Caco-2 (cell line): ENCODE data around the gene GH2. TPM values are rescaled to one million over a fixed set of nuclear protein-coding genes. Genes with fewer than 3 reads are reported as not detected.
A peak's percentile ranks its signal among the peaks of the same experiment; 100 is the strongest.
"Not testable (repeated sequence)": the region's sequence is repeated elsewhere in the genome, so short reads cannot be mapped to it uniquely, and the experiment has no call there.

Experiments used
- BruUV-seq: library from RNA; stranded (reverse); fragments of 400-500 nt; replicated peaks from 2 replicates; lab custom pipeline; 2021; lab: Mats Ljungman, UMichigan
- CTCF ChIA-PET: fragments of 300-600 bp; sonication (Branson Sonifier 250); formaldehyde crosslinking; loops from one replicate; lab custom pipeline; 2022; ENCODE audit warnings: antibody characterized with exemption; lab: Charles Lee
- POLR2A ChIA-PET: fragments of 300-600 bp; sonication (Branson Sonifier 250); formaldehyde crosslinking; loops from one replicate; lab custom pipeline; 2022; ENCODE audit warnings: antibody characterized with exemption; lab: Charles Lee
- DNase-seq, 2 experiments: peaks; one replicate each; pipeline versions ENCODE4 v3.0.0 to v3.0.0-alpha.2; 2020 to 2022
- H3K27me3 ChIP-seq: replicated peaks from 2 replicates; pipeline ENCODE4 v1.6.0; 2011; ENCODE audit warnings: low read length; ENCODE audit not compliant: control insufficient read depth, insufficient read depth
- H3K36me3 ChIP-seq: 2 replicates; pipeline ENCODE4 v1.5.1; 2011; ENCODE audit warnings: low read length; ENCODE audit not compliant: control insufficient read depth, insufficient read depth
- H3K4me1 ChIP-seq: fragments of 250-450 bp; sonication (Bioruptor Pico); 2 replicates; pipeline ENCODE4 v1.5.1; 2020; ENCODE audit warnings: mild to moderate bottlenecking
- H3K4me3 ChIP-seq: 2 replicates; pipeline ENCODE4 v1.5.1; 2011; ENCODE audit warnings: low read depth, mild to moderate bottlenecking, control low read depth, low read length
- H3K9me3 ChIP-seq: fragments of 250-450 bp; sonication (Bioruptor Pico); 2 replicates; pipeline ENCODE4 v1.5.1; 2020; ENCODE audit warnings: mild to moderate bottlenecking, moderate library complexity
- H3K27ac Mint-ChIP-seq: one replicate; pipeline ENCODE4 v1.8.0; 2022; ENCODE audit warnings: mixed read lengths; ENCODE audit not compliant: unreplicated experiment
- H3K27me3 Mint-ChIP-seq: one replicate; pipeline ENCODE4 v1.8.0; 2022; ENCODE audit warnings: mixed read lengths; ENCODE audit not compliant: insufficient read depth, unreplicated experiment
- H3K36me3 Mint-ChIP-seq: one replicate; pipeline ENCODE4 v1.8.0; 2022; ENCODE audit warnings: mild to moderate bottlenecking, mixed read lengths; ENCODE audit not compliant: insufficient read depth, unreplicated experiment
- H3K4me1 Mint-ChIP-seq: one replicate; pipeline ENCODE4 v1.8.0; 2022; ENCODE audit warnings: low read depth, mixed read lengths; ENCODE audit not compliant: unreplicated experiment
- H3K4me3 Mint-ChIP-seq: one replicate; pipeline ENCODE4 v1.8.0; 2022; ENCODE audit warnings: mild to moderate bottlenecking, moderate library complexity, mixed read lengths; ENCODE audit not compliant: unreplicated experiment
- H3K9me3 Mint-ChIP-seq: one replicate; pipeline ENCODE4 v1.8.0; 2022; ENCODE audit warnings: mixed read lengths; ENCODE audit not compliant: unreplicated experiment
- CTCF ChIP-seq, 2 experiments: fragments of 200-600 bp in 1 of 2; IDR thresholded peaks; 1 replicate in 1 of 2; 2 replicates in 1 of 2; pipeline versions ENCODE4 v1.5.1 to v1.8.0; 2011 to 2022; ENCODE audit warnings: antibody characterized with exemption in 1 of 2, control low read depth in 1 of 2, inconsistent platforms in 1 of 2, low read depth in 1 of 2, low read length in 1 of 2, mild to moderate bottlenecking in 1 of 2, moderate library complexity in 1 of 2; ENCODE audit not compliant: insufficient read depth in 1 of 2, severe bottlenecking in 1 of 2, unreplicated experiment in 1 of 2
- intact Hi-C: fragments of 100-400 bp; cut with micrococcal nuclease; formaldehyde crosslinking; loops from one replicate; pipeline ENCODE4 v1.10.0; 2022; ENCODE audit not compliant: unreplicated experiment
- total RNA-seq: library from RNA; stranded (reverse); gene quantifications from 2 replicates; pipeline ENCODE4 v1.2.3, GENCODE V29; 2022

GH2 gene
- total RNA-seq, 1 experiment from 2014 or later = not detected

GRCh38 chr17:63910096-63910495 lies 28.4 kb upstream of the GH2 start:
- DNase-seq = no peak
- no peaks in the 10 kb centered on the region for H3K4me1 ChIP-seq
- Mint-ChIP-seq H3K4me3 (no peak overlapping the region), H3K36me3 (no peaks in the 10 kb centered on the region), H3K27me3 (peaks cover 19% of the 10 kb centered on the region), H3K27ac (no peak overlapping the region), H3K9me3 (no peaks in the 10 kb centered on the region), H3K4me1 (no peaks in the 10 kb centered on the region)
- ChIA-PET POLR2A (no interaction called here), CTCF (interaction anchor here (2.5 kb wide), 2 partner anchors 36 to 223 kb away, joined by 9 to 16 read pairs; no protein-coding TSS in a partner anchor)
- TF ChIP-seq CTCF (IDR thresholded peaks at IDR 0.05; ENCODE audit: insufficient read depth in 1 of 2, low read depth in 1 of 2, low read length in 1 of 2, severe bottlenecking in 1 of 2, unreplicated experiment in 1 of 2) = no peak
- H3K9me3 ChIP-seq = no peaks in the 10 kb centered on the region
- H3K4me3 ChIP-seq = no peak overlapping the region
- no peaks in the 10 kb centered on the region for H3K36me3 ChIP-seq
- intact Hi-C loops = no loop called here
- BruUV-seq = no TSS peak
- no peaks in the 10 kb centered on the region; the same call in 1 of the 2 replicates for H3K27me3 ChIP-seq

GRCh38 chr17:63909586-63909985 lies 27.8 kb upstream of the GH2 start:
- H3K9me3 Mint-ChIP-seq, H3K4me3 Mint-ChIP-seq, H3K9me3 ChIP-seq, H3K36me3 Mint-ChIP-seq, H3K27ac Mint-ChIP-seq, DNase-seq, H3K4me1 Mint-ChIP-seq, H3K27me3 ChIP-seq, H3K36me3 ChIP-seq, CTCF ChIA-PET, H3K4me1 ChIP-seq, BruUV-seq, POLR2A ChIA-PET, H3K4me3 ChIP-seq, intact Hi-C loops: not testable (repeated sequence)
- H3K27me3 Mint-ChIP-seq = peaks cover 19% of the 10 kb centered on the region

- H3K27ac Mint-ChIP-seq, H3K4me1 ChIP-seq, H3K36me3 Mint-ChIP-seq, H3K4me3 ChIP-seq, H3K36me3 ChIP-seq, H3K4me3 Mint-ChIP-seq, H3K9me3 Mint-ChIP-seq, H3K9me3 ChIP-seq, POLR2A ChIA-PET, H3K27me3 ChIP-seq, BruUV-seq, H3K4me1 Mint-ChIP-seq, intact Hi-C loops: not testable (repeated sequence)
- peaks cover 19% of the 10 kb centered on the region for H3K27me3 Mint-ChIP-seq
- peak in 1 of 2 experiments; percentile 36 for DNase-seq
- CTCF ChIA-PET = interaction anchor here (1.7 kb wide), 1 partner anchor 39 kb away, joined by 6 read pairs; no protein-coding TSS in a partner anchor
- TF ChIP-seq CTCF (IDR thresholded peaks at IDR 0.05; ENCODE audit: insufficient read depth in 1 of 2, low read depth in 1 of 2, low read length in 1 of 2, severe bottlenecking in 1 of 2, unreplicated experiment in 1 of 2) = peak in 1 of 2 experiments; percentile 34
Measured at GRCh38 chr17:63907161-63907778, 25.5 kb upstream of the GH2 start.

GRCh38 chr17:63904796-63905195 lies 23.1 kb upstream of the GH2 start:
- CTCF ChIA-PET = interaction anchor here (0.7 to 1.2 kb wide), 3 partner anchors 39 to 73 kb away, joined by 3 read pairs; no protein-coding TSS in a partner anchor
- POLR2A ChIA-PET, DNase-seq, H3K9me3 Mint-ChIP-seq, H3K4me1 Mint-ChIP-seq, BruUV-seq, H3K36me3 Mint-ChIP-seq, H3K4me3 ChIP-seq, intact Hi-C loops, H3K9me3 ChIP-seq, H3K4me1 ChIP-seq, H3K4me3 Mint-ChIP-seq, H3K27me3 ChIP-seq, H3K36me3 ChIP-seq, H3K27ac Mint-ChIP-seq: not testable (repeated sequence)
- H3K27me3 Mint-ChIP-seq = peaks cover 15% of the 10 kb centered on the region
